ENCODE data around the gene FDPS.
"Not testable (repeated sequence)": the region's sequence is repeated elsewhere in the genome, so short reads cannot be mapped to it uniquely, and the experiment has no call there.

Gene FDPS

GRCh38 chr1:155286544-155286943, 22.1 kb upstream of the FDPS start:
- DNase-seq = no peak

DNA sequence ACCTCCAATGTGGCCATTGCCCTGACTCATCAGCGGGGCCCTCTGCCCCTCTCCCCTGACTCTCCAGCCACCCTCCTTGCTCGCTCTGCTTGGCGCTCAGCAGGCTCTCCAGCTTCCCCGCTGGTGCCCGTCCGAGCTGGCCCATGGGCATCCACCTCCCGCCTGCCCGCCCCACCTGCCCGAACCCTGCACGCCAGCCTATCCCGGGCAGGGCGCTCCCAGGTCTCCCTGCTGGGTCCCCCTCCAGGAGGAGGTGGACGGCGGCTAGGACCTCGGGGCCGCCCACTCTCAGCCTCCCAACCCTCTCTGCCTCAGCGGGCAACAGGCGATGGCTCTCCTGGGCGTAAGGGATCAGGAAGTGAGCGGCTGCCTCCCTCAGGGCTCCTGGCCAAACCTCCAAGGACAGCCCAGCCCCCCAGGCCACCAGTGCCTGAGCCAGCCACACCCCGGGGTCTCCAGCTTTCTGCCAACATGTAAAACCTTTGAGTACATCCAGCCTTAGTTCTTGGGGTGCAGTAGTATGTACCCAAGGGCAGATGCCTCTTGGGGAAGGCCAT, 20.6 kb upstream of the FDPS start:
- no peak for DNase-seq

DNA sequence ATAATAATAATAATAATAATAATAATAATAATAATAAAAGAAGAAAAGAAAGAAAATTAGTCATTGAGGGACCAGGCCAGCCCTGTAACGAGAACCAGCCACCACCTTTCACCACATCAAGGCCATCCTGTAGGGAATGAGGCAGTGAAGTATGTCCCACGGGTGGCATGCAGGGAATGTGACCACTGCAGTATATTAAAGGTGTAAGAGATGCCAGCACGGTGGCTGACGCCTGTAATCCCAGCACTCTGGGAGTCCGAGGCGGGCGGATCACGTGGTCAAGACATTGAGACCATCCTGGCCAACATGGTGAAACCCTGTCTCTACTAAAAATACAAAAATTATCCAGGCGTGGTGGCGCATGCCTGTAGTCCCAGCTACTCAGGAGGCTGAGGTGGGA, 17.7 kb upstream of the FDPS start:
- not testable (repeated sequence) for DNase-seq

- DNase-seq = no peak
Observed at GRCh38 chr1:155293086-155293749, 15.4 kb upstream of the FDPS start.

DNA sequence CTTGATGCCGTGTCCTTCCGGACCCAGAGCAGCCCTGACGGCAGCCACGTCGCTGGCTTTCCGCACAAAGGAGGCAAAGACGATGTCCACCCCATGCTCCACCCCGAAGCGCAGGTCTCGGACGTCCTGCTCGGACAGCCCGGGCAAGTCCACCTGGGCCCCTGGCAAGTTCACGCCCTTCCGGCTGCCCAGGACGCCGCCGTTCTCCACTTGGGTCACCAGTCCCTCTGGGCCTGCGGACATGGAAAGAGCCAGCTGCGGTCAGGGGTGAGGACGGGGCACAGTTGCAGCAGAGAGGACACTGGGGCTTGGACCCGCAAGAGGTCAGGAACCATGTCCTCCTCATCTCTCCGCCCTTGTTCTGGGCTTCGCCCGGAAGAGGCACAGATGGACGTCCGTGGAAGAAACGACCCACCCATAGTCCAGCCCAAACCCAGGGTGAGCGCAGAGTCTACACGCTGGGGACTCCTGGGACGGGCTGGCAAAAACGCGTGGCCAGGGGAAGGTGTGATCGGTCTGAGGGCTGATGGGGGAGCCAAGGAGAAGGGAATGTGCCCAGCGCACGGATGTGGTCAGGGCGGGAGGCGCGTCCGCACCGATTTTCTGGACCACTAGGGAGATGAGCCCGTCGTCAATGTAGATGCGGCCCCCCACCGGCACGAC, 14.0 kb upstream of the FDPS start:
- no peak for DNase-seq

DNA sequence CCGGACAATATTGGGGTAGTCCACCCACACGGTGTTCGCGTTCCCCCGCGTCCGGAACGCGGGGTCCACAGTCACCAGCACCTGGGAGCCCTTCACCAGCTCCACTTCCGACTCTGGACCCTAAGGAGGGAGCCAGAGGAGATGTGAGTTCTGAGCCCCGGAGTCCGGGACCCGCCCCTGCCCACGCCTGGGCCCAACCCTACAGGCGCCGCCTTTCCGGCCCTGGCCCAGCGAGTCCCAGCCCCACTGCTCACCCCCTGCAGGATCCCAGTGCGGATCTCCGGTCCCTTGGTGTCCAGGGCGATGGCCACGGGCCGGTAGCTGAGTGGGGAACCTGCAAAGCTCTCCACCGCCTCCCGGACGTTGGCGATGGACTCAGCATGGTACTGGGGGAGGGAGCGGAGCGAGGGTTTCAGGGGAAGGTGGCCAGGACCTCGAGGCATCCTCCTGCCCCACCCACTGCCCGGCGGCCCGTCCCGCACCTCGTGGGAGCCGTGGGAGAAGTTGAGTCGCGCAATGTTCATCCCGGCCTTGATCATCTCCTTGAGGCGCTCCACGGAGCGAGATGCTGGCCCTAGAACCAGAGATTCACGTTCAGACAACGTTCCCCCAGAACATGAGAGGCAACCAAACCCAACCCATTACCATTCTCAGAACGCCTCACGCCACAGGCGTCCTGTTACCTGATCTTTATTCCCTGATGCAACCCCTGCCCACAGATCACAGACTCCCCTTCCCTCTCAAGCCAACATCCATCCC, 13.3 kb upstream of the FDPS start:
- no peak for DNase-seq

GRCh38 chr1:155295942-155296267, 12.8 kb upstream of the FDPS start:
- DNase-seq = no peak

- DNase-seq = no peak
Observed at GRCh38 chr1:155296661-155297060, 12.0 kb upstream of the FDPS start.

GRCh38 chr1:155297384-155297783, 11.3 kb upstream of the FDPS start:
- no peak for DNase-seq

DNA sequence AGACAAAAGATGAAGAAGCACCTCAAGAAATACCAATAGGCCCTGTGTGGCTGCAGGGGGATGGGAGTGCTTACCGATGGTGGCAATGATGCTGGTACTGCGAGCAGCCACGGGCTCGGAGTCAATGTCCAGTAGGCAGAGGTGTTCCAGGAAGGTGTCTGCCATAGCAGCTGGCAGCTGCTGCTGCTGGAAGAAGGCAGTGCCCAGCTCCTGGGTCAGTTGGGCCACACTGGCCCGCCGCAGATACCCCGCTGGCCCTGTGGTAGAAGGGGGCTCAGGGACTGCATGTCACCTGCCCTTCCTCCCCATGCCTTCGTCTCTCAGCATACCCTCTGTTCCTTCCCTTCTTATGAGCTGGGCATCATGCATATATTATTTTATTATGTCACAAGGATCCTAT, 8.6 kb upstream of the FDPS start:
- no peak for DNase-seq

- DNase-seq = no peak
Observed at GRCh38 chr1:155300553-155301329, 7.9 kb upstream of the FDPS start.

DNA sequence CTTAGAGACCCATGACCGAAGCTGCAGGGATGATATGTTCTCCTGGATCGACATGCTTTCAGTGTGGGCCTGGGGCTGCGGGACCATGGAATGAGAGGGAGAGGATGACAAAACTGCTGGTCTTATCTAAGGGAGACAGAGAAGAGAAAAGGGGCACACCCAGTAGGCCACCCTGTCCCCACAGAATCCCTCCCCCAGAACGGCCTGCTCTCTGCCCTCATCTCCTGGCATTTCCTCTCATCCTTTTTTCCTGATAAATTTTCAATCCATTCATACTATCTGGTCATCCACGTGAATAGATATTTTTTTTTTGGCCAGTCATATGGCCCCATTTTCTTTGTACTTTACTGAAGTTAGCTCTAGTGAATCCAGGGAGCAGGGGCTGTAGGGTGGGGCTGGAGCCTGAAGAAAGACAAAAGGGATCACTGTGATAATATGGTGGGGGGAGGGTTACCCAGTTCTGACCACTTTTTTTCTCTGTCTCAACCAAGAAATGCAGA, 7.3 kb upstream of the FDPS start, which contains the start of gene PKLR:
Gene PKLR, minus strand, starts transcription at position 97 of the 500 bp plus-strand sequence. Its CDS starts 43 bp downstream, at position 54.
- no peak for DNase-seq

DNA sequence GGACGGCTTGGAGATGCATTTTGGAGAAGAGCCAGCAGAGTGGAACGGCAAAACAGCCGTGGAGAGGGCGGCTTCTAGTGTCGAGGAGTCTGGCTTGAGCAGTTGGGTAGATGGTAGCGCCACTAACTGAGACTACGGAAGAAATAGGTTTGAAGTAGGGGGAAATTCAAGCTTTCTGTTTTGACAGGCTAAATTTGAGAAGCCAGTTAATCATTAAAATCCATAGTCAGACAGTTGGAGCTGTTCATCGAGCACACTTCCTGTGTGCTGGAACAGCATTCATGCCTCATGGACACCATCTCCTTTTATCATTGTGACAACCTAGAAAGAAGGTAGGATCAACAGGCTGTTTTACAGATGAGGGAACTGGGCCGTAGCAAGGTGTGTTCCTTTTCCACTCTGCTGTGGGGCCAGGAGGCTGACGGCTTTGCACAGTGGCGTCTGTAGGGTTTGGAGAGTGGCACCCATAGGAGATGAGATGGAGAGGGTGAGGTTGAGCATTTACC, 4.1 kb upstream of the FDPS start:
- DNase-seq = no peak

DNA sequence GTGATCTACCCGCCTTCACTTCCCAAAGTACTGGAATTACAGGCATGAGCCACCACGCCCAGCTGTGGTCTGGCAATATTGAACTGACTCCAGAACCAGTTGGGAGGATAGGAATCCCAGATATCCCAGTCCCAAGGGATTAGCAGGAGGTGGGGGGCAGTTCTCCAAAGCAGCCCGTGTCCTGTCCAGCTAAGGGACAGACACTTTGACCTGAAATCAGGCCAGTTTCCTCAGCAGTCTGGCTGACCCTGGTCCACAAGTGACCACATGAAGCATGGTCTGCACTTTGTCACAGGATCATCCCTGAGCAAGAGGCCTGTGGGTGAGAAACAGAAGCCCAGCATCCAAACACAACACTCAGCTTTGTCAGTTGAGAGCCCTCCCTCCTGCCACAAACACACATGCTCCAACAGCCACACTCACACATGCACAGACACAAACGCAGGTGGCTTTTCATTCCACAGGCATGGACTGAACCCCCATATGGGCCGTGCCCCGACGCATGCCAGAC, 2.7 kb upstream of the FDPS start:
- no peak for DNase-seq

GRCh38 chr1:155307247-155307740, 1.4 kb upstream of the FDPS start:
- DNase-seq = no peak

DNA sequence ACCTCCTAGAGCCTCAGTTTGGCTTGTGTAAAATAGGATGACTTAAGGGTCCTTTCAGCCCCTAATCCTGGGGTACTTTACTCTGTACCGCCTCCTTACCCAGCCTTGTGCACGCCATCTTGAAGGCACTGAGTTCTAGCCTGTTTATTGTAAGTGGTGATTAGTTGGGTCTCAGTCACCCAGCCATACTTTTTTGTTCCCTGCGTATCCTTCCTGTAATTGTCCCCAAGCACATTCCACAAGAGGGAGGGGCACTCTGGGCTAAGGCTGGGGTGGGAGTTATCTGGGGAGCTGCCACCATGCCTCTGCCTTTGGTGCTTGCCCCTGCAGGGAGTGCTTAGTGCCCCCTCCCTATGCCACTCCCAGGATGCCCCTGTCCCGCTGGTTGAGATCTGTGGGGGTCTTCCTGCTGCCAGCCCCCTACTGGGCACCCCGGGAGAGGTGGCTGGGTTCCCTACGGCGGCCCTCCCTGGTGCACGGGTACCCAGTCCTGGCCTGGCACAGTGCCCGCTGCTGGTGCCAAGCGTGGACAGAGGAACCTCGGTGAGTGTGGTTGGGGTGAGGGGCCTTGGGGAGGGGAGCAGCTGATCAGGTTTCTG, 856 bp downstream of the FDPS start:
- DNase-seq = no peak

DNA sequence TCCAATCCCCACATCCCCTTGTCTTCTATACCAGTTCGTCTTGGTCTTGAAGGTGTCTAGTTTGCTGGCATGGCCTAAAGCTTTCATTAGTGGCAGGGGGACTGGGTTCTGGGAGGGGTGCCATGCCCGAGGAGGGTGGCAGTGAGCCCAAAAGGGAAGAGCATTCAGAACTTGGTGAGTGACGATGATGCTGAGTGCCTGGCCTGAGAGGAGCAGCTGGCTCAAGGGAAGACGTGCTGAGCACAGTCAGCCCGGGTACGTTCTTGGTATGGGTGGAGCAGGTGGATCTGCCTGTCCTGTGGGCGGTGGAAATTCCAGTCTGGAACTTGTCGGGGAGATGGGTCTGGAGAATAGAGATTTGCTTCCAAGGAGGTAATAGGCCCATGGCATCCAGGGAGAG, 4.6 kb downstream of the FDPS start:
- DNase-seq = no peak

GRCh38 chr1:155316922-155317321, 8.3 kb downstream of the FDPS start:
- DNase-seq = no peak

DNA sequence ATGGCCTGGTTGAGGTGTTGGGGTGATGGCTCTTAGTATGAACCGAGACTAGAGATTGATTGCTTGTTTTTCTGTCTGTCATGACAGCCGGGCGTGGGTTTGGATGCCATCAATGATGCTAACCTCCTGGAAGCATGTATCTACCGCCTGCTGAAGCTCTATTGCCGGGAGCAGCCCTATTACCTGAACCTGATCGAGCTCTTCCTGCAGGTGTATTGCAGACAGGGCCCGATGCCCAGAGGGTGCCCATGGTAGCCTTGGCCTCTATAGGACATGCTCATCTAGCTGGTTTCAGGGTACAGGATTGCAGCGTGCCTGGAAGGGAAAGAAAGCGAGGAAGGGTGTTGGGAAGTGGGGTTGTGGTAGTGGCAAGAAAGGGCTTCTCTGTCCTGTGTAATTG, 9.4 kb downstream of the FDPS start:
- no peak for DNase-seq

DNA sequence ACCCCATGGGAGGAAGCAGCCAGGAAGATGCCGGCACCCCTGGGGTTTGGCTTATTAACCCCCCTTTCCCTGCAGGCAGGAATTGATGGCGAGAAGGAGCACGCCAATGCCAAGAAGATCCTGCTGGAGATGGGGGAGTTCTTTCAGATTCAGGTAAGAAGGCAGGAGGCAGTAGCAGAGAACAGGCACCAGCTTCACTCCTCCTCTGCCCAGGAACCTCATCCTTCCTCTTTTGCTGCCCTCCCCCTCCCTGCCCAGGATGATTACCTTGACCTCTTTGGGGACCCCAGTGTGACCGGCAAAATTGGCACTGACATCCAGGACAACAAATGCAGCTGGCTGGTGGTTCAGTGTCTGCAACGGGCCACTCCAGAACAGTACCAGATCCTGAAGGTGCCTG, 10.9 kb downstream of the FDPS start:
- DNase-seq = no peak

- DNase-seq = no peak
Observed at GRCh38 chr1:155320252-155320651, 11.6 kb downstream of the FDPS start.
